ENCODE measurements around the gene GDF11.

- TF ChIP-seq POLR2A (IDR thresholded peaks at IDR 0.05; ENCODE audit: low read depth, low read length) (peak; percentile 61), MAFK (IDR thresholded peaks at IDR 0.05; ENCODE audit: low read depth, low read length) (no peak), CTCF (conservative IDR thresholded peaks at IDR 0.05; ENCODE audit: low read depth, low read length) (no peak), RAD21 (IDR thresholded peaks at IDR 0.05; ENCODE audit: low read length) (no peak), BHLHE40 (IDR thresholded peaks at IDR 0.05; ENCODE audit: low read depth, low read length) (no peak), MXI1 (IDR thresholded peaks at IDR 0.05; ENCODE audit: borderline replicate concordance, low read depth, low read length) (no peak)
- TF ChIP-seq, protein P1, sequence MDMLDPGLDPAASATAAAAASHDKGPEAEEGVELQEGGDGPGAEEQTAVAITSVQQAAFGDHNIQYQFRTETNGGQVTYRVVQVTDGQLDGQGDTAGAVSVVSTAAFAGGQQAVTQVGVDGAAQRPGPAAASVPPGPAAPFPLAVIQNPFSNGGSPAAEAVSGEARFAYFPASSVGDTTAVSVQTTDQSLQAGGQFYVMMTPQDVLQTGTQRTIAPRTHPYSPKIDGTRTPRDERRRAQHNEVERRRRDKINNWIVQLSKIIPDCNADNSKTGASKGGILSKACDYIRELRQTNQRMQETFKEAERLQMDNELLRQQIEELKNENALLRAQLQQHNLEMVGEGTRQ (IDR thresholded peaks at IDR 0.05; ENCODE audit: low read depth, low read length), result no peak
Measured at GRCh38 chr12:55721601-55722213, 21.2 kb upstream of the GDF11 start.

Measured in IMR-90 (cell line).